ENCODE data around the gene POLN.

GRCh38 chr4:2064276-2064991 is 177.5 kb downstream of the POLN start:
- TF ChIP-seq CTCF (conservative IDR thresholded peaks at IDR 0.05; ENCODE audit: low read length) (no peak), EZH2phosphoT487 (IDR thresholded peaks at IDR 0.05; ENCODE audit: borderline replicate concordance) (no peak)

Data from Loucy (cell line).